ENCODE results near the gene SFXN5.

Gene SFXN5

DNA sequence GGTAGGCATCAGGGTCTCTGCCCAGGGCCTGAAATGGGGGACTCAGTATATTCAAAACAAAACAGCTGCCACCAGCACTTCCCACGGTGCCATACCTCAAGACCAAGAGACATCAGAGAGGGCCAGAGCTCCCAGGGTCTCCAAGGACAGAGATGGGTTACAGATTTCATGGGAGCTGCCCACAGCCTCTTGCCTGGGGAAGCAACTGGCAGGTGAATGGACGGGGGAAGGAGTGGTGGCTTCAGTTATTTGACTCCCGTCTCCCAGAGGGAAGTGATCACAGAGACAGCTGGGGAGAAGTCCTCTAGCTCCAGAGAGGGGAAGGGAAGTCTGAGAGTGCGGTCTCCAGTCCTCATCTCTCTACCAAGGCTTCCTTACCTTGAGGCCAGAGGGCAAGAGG is 15.8 kb upstream of the SFXN5 start:
- H3K4me3 Mint-ChIP-seq = no peak overlapping the region
- no peak overlapping the region for H3K27ac Mint-ChIP-seq
- H3K4me1 Mint-ChIP-seq (ENCODE audit: low read depth) = no peaks in the 10 kb centered on the region
- no peaks in the 10 kb centered on the region for H3K36me3 Mint-ChIP-seq
- no peaks in the 10 kb centered on the region for H3K9me3 Mint-ChIP-seq (ENCODE audit: low read depth)
- no peaks in the 10 kb centered on the region for H3K27me3 Mint-ChIP-seq

DNA sequence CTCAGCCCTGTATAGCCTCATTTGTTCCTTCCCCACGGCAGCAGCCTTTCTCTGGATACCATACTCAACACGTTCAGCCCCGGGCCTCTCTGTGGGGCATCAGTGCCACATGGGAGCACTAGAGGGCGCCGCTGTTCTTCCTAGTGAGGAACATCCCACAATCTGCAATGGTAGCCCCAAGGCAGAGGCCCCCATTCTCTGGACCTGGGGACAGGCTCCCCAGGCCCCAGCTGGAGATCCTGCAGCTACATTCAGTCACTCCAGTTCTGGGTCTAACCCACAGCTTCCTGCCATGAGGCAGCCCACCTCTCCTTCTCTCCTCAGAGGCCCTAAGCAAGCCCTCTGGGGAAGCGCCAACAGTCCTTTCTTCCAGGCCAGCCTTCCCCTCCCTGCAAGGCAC is 14.2 kb upstream of the SFXN5 start:
- H3K27me3 Mint-ChIP-seq = no peaks in the 10 kb centered on the region
- H3K4me3 Mint-ChIP-seq = no peak overlapping the region
- no peaks in the 10 kb centered on the region for H3K9me3 Mint-ChIP-seq (ENCODE audit: low read depth)
- no peaks in the 10 kb centered on the region for H3K4me1 Mint-ChIP-seq (ENCODE audit: low read depth)
- H3K36me3 Mint-ChIP-seq = no peaks in the 10 kb centered on the region
- no peak overlapping the region for H3K27ac Mint-ChIP-seq

DNA sequence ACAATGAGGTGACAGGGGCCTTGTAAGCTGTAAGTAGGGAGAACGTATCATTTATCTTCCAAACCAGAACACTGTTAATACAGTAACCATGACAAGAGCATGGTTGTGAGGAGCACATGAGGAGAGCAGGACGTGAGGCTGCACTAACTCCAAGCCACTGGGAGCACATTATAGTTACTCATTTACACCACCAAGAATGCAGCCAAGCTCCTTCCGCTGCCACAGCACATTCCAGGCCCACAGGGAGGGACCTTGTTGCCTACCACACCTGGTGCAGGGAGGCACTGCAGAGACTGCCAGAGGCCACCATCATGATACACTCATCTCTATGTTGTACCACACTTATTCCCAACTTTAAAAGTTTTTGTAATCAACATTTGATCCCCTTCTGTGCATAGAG is 13.5 kb upstream of the SFXN5 start:
- no peaks in the 10 kb centered on the region for H3K4me1 Mint-ChIP-seq (ENCODE audit: low read depth)
- no peak overlapping the region for H3K27ac Mint-ChIP-seq
- H3K9me3 Mint-ChIP-seq (ENCODE audit: low read depth) = no peaks in the 10 kb centered on the region
- no peaks in the 10 kb centered on the region for H3K27me3 Mint-ChIP-seq
- no peaks in the 10 kb centered on the region for H3K36me3 Mint-ChIP-seq
- no peak overlapping the region for H3K4me3 Mint-ChIP-seq

DNA sequence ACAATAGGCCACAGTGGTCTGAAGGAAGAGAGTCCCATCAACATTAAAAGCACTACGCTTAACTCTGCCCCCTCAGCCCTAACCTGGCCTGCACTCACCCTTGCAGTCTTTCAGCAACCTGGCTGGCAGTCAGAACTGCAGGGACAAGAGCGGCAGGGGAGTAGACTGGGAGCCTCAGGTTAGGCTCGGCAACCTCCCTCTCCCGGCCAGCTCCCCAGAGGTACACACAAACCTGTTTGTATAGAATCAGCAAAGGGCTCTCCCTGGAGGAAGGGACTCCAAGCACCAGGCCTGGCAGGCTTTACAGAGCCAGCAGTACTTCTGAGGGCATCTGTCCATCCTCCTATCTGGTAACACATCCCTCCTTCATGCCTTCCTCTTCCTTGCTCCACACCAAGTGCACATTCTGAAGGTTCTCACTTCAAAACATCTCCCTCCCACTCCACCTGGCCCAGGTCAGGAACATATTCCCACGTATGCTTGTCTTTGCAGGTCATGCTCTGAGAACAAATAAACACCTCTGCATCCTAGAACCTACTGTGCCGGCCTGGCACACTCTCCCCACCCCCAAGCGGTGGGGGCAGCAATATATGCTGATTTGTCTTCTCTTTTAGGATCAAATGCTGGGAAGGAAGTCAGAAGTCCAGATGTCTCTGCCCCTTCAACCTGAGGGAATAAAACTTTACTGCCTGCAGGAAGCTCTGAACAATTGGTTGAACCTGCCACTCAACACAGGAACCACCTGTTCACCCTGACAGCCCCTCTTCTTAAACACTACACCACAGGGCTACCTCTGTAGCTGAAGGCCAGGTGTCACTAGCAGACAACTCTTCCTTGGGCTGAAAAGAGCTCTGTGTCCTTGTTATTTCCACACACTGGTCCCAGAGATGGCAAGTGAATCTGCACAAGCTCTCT is 12.6 kb upstream of the SFXN5 start:
- Mint-ChIP-seq H3K9me3 (ENCODE audit: low read depth) (no peaks in the 10 kb centered on the region), H3K36me3 (no peaks in the 10 kb centered on the region), H3K27me3 (no peaks in the 10 kb centered on the region), H3K27ac (no peak overlapping the region), H3K4me3 (no peak overlapping the region), H3K4me1 (ENCODE audit: low read depth) (no peaks in the 10 kb centered on the region)

DNA sequence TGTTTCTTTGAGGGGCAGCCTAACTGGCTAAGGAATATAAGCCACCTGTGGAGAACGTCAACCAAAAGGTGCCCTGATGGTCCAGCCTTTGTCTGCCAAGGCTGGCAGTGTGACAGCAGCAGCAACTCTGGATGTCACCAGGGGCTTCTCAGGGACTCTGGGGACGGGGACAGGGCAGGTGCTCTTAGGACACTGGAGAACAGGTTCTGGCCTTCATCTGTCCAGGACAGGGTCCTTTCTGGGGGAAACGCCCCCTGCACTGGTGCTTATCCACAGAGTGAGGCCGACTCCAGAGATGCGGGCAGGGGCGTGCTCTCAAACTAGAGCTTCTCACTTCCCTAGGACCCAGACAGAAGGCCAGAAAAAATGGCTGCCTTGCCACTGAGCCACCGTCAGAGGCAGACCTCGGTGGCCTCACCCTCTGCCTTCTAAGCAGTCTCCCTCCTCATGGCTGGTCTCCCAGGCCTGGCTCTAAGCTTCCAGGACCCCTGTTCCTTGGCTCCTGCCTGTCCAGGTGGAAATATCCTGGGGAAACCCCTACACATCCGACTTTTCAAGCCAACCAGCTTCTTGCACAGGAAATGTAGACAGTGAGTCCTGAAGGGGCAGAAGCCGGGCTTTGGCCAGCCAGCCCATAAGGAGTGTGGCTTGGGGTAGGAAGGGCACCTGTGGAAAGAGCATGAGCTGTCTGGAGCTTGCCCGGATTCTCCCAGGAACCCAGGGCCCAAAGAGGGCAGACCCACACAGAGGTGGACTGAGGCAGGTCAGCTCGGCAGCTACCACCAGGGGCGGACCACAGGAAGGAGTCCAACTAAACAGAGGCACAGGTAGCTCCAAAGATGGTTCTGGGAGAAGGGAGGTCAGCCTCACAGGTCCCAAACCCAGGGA is 11.3 kb upstream of the SFXN5 start:
- H3K27me3 Mint-ChIP-seq = no peaks in the 10 kb centered on the region
- no peak overlapping the region for H3K4me3 Mint-ChIP-seq
- H3K4me1 Mint-ChIP-seq (ENCODE audit: low read depth) = no peaks in the 10 kb centered on the region

DNA sequence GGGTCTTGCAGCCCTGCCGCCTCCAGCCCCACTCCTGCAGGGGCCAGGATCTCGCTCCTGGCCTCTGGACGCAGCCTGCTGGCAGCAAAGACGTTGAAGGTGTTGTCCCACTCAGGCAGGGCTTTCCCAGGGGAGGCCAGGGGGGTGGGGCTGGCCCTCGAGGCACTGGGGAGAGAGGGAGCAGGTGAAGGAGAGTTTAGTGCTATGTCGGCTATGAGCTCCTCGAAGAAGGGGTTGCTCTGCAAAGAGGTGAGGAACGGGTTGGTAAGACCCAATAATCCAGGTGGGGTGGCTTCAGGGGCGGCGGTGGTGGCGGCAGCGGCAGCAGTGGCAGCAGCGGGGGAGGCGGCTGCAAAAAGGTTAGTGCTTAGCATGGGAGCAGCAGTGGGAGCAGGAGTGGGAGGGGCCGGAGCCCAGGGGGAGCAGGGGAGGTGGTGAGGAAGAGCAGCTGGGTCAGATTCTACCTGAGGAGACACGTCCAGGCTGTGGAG is 9.7 kb upstream of the SFXN5 start:
- H3K27me3 Mint-ChIP-seq = no peaks in the 10 kb centered on the region
- no peaks in the 10 kb centered on the region for H3K9me3 Mint-ChIP-seq (ENCODE audit: low read depth)
- H3K36me3 Mint-ChIP-seq = no peaks in the 10 kb centered on the region
- no peak overlapping the region for H3K4me3 Mint-ChIP-seq
- no peak overlapping the region for H3K27ac Mint-ChIP-seq
- H3K4me1 Mint-ChIP-seq (ENCODE audit: low read depth) = no peaks in the 10 kb centered on the region

More for the DNA sequence above, 11.3 kb upstream of the SFXN5 start:
- Mint-ChIP-seq H3K36me3 (no peaks in the 10 kb centered on the region), H3K9me3 (ENCODE audit: low read depth) (no peaks in the 10 kb centered on the region), H3K27ac (no peak overlapping the region)

DNA sequence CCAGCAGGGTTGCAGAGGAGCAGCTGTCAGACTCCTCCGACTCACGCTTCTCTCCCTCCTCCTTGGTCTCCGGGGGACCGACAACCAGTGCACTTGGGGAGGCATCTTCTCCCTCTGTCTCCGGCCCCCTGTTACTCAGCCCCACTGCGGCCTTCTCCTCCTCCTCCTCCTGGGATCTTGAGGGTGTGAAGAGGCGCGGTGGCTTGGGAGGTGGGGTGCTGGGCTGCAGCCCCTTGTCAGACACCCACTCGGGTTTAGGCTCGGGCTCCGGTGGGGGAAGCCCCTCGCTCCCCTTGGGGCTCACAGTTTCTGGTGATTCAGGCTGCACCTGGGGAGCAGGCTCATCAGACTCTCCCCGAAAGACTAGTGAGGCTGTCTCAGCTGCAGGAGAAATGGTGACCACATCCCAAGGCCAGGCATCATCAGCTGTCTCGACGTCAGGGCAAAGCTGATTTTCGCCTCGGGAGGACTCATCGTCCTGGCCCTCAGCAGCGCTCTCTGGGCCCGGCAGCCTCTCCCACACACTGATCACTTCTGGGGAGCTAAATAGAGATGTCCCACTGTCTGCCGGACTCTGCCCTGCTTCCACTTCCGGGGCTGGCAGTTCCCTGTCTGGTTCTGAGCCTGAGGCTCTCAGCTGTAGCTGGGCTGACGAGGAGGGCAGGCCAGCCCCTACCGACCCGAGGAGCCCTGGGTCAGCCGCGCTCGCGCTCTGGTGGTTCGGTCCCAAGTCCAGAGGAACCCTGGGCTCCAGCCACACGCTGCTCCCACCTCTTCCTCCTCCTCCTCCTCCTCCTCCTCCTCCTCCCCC is 9.0 kb upstream of the SFXN5 start:
- H3K27me3 Mint-ChIP-seq = no peaks in the 10 kb centered on the region
- no peaks in the 10 kb centered on the region for H3K36me3 Mint-ChIP-seq
- H3K4me3 Mint-ChIP-seq = no peak overlapping the region
- no peak overlapping the region for H3K27ac Mint-ChIP-seq
- no peaks in the 10 kb centered on the region for H3K4me1 Mint-ChIP-seq (ENCODE audit: low read depth)
- H3K9me3 Mint-ChIP-seq (ENCODE audit: low read depth) = no peaks in the 10 kb centered on the region

DNA sequence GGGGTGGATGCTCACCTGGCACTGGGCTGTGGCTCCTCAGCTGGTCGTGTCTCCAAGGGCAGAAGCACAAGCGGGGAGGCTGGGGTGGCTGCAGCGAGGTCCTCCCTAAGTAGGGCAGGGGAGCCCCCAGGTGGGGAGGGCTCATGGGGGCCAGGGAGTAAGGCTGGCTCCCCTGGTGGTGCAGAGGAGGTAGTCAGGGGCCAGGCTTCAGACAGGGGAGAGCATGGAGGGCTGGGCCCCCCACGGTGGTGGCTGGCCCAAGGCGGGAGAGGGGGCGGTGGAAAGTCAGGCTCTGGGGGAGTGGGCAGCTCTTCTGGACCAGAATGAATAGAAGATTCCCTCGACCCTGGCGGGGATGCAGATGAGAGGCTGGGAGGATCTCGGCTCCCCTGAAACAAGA is 8.1 kb upstream of the SFXN5 start:
- no peak overlapping the region for H3K27ac Mint-ChIP-seq
- no peaks in the 10 kb centered on the region for H3K27me3 Mint-ChIP-seq
- no peak overlapping the region for H3K4me3 Mint-ChIP-seq
- no peaks in the 10 kb centered on the region for H3K4me1 Mint-ChIP-seq (ENCODE audit: low read depth)
- H3K36me3 Mint-ChIP-seq = no peaks in the 10 kb centered on the region
- H3K9me3 Mint-ChIP-seq (ENCODE audit: low read depth) = no peaks in the 10 kb centered on the region

DNA sequence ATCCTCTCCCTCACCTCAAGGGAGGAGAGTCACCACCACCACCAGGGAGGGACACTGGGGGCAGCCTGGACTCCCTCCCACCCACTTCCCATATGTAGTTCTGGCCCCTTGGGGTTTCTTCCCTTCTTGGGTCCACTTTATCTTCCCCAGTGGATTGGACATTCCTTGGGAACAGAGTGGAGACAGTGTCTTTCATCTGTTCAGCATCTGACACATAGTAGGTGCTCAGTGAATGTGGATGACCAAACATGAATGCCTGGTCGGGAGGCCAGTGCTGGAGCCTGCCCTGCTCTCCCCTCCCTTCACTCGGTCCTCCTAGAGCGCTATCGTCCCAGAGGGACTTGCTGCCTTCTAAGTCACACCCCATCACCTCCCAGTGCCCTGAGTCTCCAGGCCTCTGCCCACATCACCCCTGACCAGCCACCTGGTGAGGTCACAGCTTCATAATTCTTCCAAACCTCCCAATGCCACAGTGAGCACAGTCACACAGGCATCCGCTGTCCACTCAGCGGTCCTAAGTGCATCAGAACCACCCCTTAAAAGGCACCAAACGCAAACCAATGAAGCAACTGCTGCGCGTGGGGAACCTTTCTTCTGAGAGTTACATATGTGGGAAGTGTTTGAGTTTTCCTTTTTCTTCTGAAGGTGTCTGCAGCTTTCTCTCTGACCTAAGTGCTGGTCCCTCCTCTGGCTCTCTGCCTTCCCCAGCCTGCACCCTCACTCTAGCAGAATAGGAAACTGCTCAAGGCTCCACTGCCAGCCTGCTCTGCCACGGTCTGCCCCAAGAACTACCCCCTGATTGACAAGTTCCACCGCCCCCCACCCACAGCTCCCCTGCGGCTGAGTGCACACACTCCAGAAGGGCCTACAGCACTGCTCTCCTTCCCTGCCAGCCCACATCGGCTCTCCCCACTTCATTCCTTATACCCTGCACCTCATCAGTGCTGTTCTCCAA is 7.2 kb upstream of the SFXN5 start:
- H3K9me3 Mint-ChIP-seq (ENCODE audit: low read depth) = no peaks in the 10 kb centered on the region
- no peaks in the 10 kb centered on the region for H3K36me3 Mint-ChIP-seq
- H3K4me1 Mint-ChIP-seq (ENCODE audit: low read depth) = no peaks in the 10 kb centered on the region
- H3K27me3 Mint-ChIP-seq = no peaks in the 10 kb centered on the region
- H3K4me3 Mint-ChIP-seq = no peak overlapping the region
- no peak overlapping the region for H3K27ac Mint-ChIP-seq

DNA sequence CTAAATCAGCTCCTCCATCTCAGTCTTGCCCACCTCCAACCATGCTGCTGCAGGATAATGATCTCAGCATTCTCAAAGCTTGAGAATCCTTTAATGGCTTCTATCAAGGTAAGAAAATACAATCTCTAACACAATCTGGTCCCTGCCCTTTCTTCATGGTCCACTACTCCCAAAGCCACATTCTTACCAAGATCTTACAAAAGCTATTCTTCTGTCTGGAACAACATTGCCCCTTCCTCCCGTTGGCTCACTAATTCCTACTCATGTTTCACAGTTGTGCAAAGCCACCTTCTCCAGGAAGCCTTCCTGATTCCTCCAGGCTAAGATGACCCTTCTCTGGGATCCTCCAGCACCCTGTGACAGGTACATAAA is 5.9 kb upstream of the SFXN5 start:
- Mint-ChIP-seq H3K9me3 (ENCODE audit: low read depth) (no peaks in the 10 kb centered on the region), H3K36me3 (no peaks in the 10 kb centered on the region), H3K4me1 (ENCODE audit: low read depth) (peaks cover 2% of the 10 kb centered on the region), H3K4me3 (no peak overlapping the region), H3K27me3 (no peaks in the 10 kb centered on the region), H3K27ac (no peak overlapping the region)

DNA sequence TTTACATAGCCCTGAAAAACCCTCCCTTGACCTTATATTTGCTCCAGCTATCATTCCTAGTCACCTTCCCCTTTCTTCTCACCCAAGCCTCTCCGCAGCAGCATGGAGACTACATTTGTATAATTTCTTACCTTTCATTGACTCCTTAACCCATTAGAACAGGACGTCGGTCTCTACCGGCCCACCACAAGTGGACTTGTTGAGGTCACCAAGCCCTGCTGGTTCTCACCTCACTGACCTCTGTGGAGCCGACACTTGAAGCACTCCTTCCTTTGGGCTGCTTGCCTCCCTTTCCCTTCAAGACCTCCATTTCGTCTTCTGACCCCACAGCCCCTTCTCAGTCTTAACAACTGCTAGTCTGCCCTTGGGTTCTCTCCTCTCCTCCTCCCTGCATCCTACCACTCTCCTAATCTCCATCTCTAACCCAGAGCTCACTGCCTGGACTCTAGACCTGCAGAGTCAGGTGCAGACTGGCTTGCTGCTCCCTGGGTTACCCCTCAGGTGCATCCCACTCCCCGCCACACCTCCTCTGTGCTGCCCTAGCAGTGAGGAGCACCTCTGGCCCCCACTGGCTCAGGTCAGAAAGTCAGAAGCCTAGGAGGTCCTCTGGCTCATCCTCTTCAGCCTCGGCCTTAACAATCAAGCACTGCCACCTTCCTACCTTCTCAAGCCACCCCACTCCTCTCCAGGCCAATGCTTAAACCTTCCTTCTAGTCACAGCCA is 5.3 kb upstream of the SFXN5 start:
- Mint-ChIP-seq H3K36me3 (no peaks in the 10 kb centered on the region), H3K4me1 (ENCODE audit: low read depth) (peaks cover 8% of the 10 kb centered on the region), H3K27ac (no peak overlapping the region), H3K27me3 (no peaks in the 10 kb centered on the region), H3K9me3 (ENCODE audit: low read depth) (no peaks in the 10 kb centered on the region), H3K4me3 (no peak overlapping the region)

DNA sequence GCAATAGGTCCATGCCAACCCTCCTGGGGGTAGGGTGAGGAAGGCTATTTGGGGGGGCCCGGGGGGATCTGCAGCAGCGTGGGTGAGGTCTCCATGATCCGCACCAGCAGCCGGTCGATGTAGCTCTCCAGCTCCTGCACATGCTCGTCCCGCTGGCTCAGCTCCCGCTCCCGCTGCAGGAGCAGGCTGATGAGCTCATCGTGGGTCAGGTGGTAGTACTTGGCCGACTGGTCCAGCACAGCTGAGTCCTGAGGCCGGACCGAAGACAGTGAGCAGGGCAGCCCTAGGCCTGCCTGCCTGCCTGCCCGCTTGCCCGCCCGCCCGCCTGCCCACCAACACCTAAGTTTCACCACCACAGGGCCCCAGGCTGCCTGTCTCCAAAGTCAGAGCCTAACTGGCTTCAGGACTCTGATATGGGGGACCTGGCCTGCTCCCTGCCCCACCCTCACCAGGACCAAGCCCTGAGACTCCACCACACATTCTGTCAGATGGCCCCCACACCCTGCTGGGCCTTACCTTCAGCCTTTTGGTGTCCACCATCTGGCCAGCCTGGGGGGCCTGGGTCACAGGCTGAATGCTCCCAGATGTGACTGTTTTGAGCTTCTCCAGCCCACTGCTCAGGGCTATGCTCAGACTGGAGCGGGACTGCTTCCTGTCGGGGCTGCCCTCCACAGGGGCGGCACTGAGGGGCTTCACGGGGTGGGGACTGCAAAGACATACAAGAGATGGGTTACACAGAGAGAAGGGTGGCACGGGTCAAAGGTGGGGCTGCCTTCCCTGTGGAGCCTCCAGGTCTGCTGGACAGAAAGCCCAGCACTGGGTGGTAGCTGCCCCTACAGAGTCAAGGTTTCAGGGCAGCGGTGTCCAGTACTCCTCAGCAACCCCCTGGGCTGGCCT is 4.2 kb upstream of the SFXN5 start:
- Mint-ChIP-seq H3K4me1 (ENCODE audit: low read depth) (peaks cover 8% of the 10 kb centered on the region), H3K9me3 (ENCODE audit: low read depth) (no peaks in the 10 kb centered on the region), H3K27ac (no peak overlapping the region), H3K4me3 (no peak overlapping the region), H3K27me3 (no peaks in the 10 kb centered on the region), H3K36me3 (no peaks in the 10 kb centered on the region)

All from activated naive CD8-positive, alpha-beta T cell (primary cell).